Activated T-helper 1 cell treated with anti-CD3 and anti-CD28 coated beads, Interleukin-12 subunit alpha, Interleukin-12 subunit beta, Interleukin-2, Interleukin-4 antibody, amounts not matched to agents 30 ng/mL and 10 ng/mL and 1 ng/mL, durations not matched to agents 14 hours and 24 hours and 36 hours (primary cell): ENCODE measurements around the gene PLEKHO2. TPM values are rescaled to one million over a fixed set of nuclear protein-coding genes. Genes with fewer than 3 reads are reported as not detected.
"Not testable (repeated sequence)": the region's sequence is repeated elsewhere in the genome, so short reads cannot be mapped to it uniquely, and the experiment has no call there.

Experiments used
- DNase-seq: peaks from one replicate; pipeline ENCODE4 v3.0.0; 2021; ENCODE audit warnings: low spot score
- H3K27ac Mint-ChIP-seq: one replicate; pipeline ENCODE4 v1.8.0; 2021; ENCODE audit warnings: mild to moderate bottlenecking, mixed read lengths
- H3K27me3 Mint-ChIP-seq: one replicate; pipeline ENCODE4 v1.8.0; 2022; ENCODE audit warnings: mild to moderate bottlenecking, moderate library complexity, mixed read lengths; ENCODE audit not compliant: insufficient read depth
- H3K36me3 Mint-ChIP-seq: one replicate; pipeline ENCODE4 v1.8.0; 2021; ENCODE audit warnings: low read depth, mixed read lengths
- H3K4me1 Mint-ChIP-seq: one replicate; pipeline ENCODE4 v1.8.0; 2021; ENCODE audit warnings: low read depth, mixed read lengths
- H3K4me3 Mint-ChIP-seq: one replicate; pipeline ENCODE4 v1.8.0; 2021; ENCODE audit warnings: mild to moderate bottlenecking, moderate library complexity, mixed read lengths
- H3K9me3 Mint-ChIP-seq: one replicate; pipeline ENCODE4 v1.8.0; 2021; ENCODE audit warnings: mixed read lengths
- intact Hi-C: fragments of 100-400 bp; cut with micrococcal nuclease; formaldehyde crosslinking; loops from one replicate; pipeline ENCODE4 v1.15.1; 2024
- total RNA-seq: library from RNA; stranded (reverse); gene quantifications from 2 replicates; pipeline ENCODE4 v1.2.3, GENCODE V29; 2022

The PLEKHO2 gene
- total RNA-seq: 17.0 and 17.8 TPM in 2 replicates

GRCh38 chr15:64841344-64842095 lies at the start of gene PLEKHO2:
Gene PLEKHO2, plus strand, starts transcription at chr15:64841915. Its CDS starts 102 bp downstream, at chr15:64842017.
- Mint-ChIP-seq H3K4me1 (peaks cover 73% of the 10 kb centered on the region), H3K9me3 (no peaks in the 10 kb centered on the region), H3K27me3 (no peaks in the 10 kb centered on the region), H3K4me3 (peak within 1 kb of the TSS; percentile 92), H3K36me3 (peaks cover 4% of the 10 kb centered on the region), H3K27ac (peak within 1 kb of the TSS; percentile 91)
- intact Hi-C loops: loop anchor here (1.0 to 2.0 kb wide), 4 partner anchors 16 to 149 kb away; partner anchors contain the start of gene PIF1
- peak; percentile 90 for DNase-seq

GRCh38 chr15:64792282-64792681 lies 49.4 kb upstream of the PLEKHO2 start:
- no peaks in the 10 kb centered on the region for H3K9me3 Mint-ChIP-seq
- no peaks in the 10 kb centered on the region for H3K36me3 Mint-ChIP-seq
- no peak overlapping the region for H3K4me3 Mint-ChIP-seq
- H3K27ac Mint-ChIP-seq: no peak overlapping the region
- H3K4me1 Mint-ChIP-seq: no peaks in the 10 kb centered on the region
- DNase-seq: no peak
- H3K27me3 Mint-ChIP-seq: peaks cover 10% of the 10 kb centered on the region
- intact Hi-C loops: no loop called here

- H3K4me1 Mint-ChIP-seq, DNase-seq, H3K27me3 Mint-ChIP-seq, H3K4me3 Mint-ChIP-seq, H3K9me3 Mint-ChIP-seq, intact Hi-C loops, H3K27ac Mint-ChIP-seq, H3K36me3 Mint-ChIP-seq: not testable (repeated sequence)
These were observed 46.4 kb upstream of the PLEKHO2 start for GRCh38 chr15:64795299-64795698.

DNA sequence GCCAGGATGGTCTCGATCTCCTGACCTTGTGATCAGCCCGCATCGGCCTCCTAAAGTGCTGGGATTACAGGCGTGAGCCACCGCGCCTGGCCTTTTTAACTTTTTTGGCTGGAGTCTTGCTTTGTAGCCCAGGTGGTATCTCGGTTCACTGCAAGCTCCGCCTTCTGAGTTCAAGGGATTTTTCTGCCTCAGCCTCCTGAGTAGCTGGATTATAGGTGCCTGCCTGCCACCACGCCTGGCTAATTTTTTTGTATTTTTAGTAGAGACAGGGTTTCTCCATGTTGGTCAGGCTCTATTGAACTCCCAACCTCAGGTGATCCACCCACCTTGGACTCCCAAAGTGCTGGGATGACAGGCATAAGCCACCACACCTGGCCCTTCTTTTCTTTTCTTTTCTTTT lies 45.8 kb upstream of the PLEKHO2 start:
- H3K4me3 Mint-ChIP-seq, intact Hi-C loops: not testable (repeated sequence)

DNA sequence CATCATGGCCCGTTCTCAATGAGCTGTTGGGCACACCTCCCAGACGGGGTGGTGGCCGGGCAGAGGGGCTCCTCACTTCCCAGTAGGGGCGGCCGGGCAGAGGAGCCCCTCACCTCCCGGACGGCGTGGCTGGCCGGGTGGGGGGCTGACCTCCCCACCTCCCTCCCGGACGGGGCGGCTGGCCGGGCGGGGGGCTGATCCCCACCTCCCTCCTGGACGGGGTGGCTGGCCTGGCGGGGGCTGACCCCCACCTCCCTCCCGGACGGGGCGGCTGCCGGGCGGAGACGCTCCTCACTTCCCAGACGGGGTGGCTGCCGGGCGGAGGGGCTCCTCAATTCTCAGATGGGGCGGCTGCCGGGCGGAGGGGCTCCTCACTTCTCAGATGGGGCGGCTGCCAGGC lies 42.8 kb upstream of the PLEKHO2 start:
- H3K36me3 Mint-ChIP-seq, H3K4me3 Mint-ChIP-seq, H3K4me1 Mint-ChIP-seq, H3K27me3 Mint-ChIP-seq, intact Hi-C loops, DNase-seq, H3K27ac Mint-ChIP-seq, H3K9me3 Mint-ChIP-seq: not testable (repeated sequence)

More for the DNA sequence above, 45.8 kb upstream of the PLEKHO2 start:
- not testable (repeated sequence) for H3K9me3 Mint-ChIP-seq, DNase-seq, H3K4me1 Mint-ChIP-seq, H3K27ac Mint-ChIP-seq, H3K27me3 Mint-ChIP-seq, H3K36me3 Mint-ChIP-seq

GRCh38 chr15:64800476-64800875 lies 41.2 kb upstream of the PLEKHO2 start:
- Mint-ChIP-seq H3K9me3 (no peaks in the 10 kb centered on the region), H3K4me3 (no peak overlapping the region), H3K36me3 (no peaks in the 10 kb centered on the region), H3K27me3 (peaks cover 5% of the 10 kb centered on the region), H3K27ac (no peak overlapping the region), H3K4me1 (no peaks in the 10 kb centered on the region)
- DNase-seq: no peak
- intact Hi-C loops: no loop called here

DNA sequence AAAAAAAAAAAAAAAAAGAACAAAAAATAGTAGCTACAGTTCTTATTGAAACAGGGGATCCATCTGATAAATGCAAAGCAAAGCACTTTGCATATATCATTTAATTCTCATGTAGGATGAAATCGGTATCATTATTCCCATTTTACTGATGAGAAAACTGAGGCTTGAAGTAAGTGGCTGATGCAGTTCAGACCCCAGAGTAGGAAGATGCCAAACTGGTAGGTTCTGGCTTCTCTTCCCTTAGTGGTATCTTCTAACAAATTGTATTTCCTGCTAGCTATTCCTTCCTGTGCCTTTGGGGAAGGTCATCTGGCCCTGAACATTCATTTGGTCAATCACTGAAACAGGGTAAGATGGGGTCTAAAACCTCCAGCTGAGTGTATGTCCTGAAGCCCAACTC lies 38.2 kb upstream of the PLEKHO2 start:
- no peak for DNase-seq
- Mint-ChIP-seq H3K36me3 (no peaks in the 10 kb centered on the region), H3K27ac (no peak overlapping the region), H3K9me3 (no peaks in the 10 kb centered on the region), H3K27me3 (peaks cover 7% of the 10 kb centered on the region), H3K4me3 (no peak overlapping the region), H3K4me1 (no peaks in the 10 kb centered on the region)
- intact Hi-C loops: no loop called here

DNA sequence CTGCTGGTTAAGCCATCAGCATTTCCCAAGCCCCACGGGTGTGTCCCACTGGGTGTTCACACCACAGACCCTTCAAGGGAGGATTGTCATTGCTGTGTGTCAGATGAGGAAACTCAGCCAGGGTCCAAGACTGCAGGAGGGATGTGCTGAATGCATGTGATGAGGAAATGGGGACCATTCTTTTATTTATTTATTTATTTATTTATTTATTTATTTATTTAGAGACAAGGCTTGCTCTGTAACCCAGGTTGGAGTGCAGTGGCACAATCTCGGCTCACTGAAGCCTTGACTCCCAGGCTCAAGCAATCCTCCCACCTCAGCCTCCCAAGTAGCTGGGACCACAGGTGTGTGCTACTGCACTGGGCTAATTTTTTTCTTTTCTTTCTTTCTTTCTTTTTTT lies 37.1 kb upstream of the PLEKHO2 start:
- Mint-ChIP-seq H3K27ac (no peak overlapping the region), H3K9me3 (no peaks in the 10 kb centered on the region), H3K4me1 (no peaks in the 10 kb centered on the region), H3K27me3 (peaks cover 7% of the 10 kb centered on the region), H3K4me3 (no peak overlapping the region), H3K36me3 (no peaks in the 10 kb centered on the region)
- intact Hi-C loops: no loop called here
- no peak for DNase-seq

DNA sequence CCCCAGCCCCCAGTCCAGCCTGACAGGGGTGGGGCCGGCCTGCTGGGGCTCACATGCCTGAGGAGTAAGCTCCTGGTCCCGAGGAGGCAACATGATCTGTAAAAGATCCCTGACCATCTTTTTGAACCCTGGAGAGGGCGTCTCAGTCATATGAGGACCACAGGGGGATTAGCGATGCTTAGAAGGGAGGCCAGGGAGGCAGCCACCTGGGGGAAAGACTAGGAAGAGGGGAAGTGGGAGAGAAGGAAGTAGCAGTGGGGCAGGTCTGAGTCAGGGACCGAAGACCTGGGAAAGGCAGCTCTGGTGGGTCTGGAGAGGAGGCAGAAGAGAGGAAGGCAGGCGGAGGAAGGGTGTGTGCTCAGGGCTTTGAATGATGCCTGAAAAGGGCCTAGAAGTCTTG lies 35.2 kb upstream of the PLEKHO2 start:
- H3K27ac Mint-ChIP-seq: no peak overlapping the region
- DNase-seq: no peak
- no peaks in the 10 kb centered on the region for H3K36me3 Mint-ChIP-seq
- H3K4me1 Mint-ChIP-seq: peaks cover 6% of the 10 kb centered on the region
- no peaks in the 10 kb centered on the region for H3K9me3 Mint-ChIP-seq
- no peak overlapping the region for H3K4me3 Mint-ChIP-seq
- H3K27me3 Mint-ChIP-seq: peaks cover 9% of the 10 kb centered on the region
- intact Hi-C loops: no loop called here

- Mint-ChIP-seq H3K27ac (no peak overlapping the region), H3K9me3 (no peaks in the 10 kb centered on the region), H3K4me3 (no peak overlapping the region), H3K27me3 (peaks cover 9% of the 10 kb centered on the region), H3K36me3 (no peaks in the 10 kb centered on the region), H3K4me1 (peaks cover 6% of the 10 kb centered on the region)
- intact Hi-C loops: no loop called here
- DNase-seq: no peak
These were observed 34.5 kb upstream of the PLEKHO2 start for GRCh38 chr15:64807051-64807749.

DNA sequence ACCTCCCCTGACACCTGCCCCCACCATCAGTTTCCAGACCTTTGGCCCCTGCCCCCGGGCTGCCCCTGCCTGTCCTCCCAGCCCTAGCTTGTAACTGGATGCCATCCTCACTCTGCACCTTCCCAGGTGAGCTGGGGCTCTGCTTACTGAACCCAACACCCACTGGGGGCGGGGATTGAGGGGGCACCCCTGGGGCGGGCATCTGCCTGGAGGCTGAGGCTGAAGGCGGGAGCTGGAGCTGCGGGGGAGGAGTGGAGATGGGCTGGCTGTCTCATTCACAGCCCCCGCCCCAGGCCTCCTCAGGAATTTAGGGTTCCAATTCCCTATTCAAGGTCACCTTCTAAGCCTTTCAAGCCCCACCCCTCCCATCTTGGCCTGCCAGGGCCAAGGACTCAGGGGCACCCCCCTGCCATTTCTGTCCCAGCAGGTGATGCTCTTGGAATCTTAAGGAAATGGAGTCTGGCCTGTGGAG lies 33.9 kb upstream of the PLEKHO2 start:
- intact Hi-C loops: no loop called here

DNA sequence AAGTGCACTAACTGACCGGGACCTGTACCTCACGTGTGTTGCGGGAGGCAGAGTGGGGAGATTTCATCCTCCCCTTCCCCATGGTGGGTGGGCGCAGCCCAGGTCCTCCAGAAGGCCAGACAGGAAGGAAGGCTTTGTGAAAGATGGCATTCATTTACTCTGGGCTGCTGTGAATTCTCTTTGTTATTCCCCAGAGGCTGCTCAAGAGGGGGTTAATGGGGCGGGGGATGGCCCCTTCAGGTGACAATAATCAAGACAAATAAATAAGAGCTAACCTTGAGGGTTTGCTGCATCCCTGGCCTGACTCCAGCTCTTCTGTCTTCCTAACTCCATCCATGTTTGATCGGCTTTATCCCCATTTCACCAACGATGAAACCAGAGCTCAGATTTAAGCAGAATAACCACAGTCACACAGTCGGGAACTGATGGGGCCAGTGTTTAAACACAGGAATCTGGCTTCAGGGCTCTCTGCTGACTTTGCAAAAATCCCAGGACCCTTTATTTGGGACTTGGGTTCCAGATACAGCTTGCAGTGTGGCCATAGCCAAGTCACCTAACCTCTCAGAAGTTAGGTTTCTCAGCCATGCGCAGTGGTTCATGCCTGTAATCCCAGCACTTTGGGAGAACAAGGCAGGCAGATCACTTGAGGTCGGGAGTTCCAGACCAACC lies 32.8 kb upstream of the PLEKHO2 start:
- Mint-ChIP-seq H3K27ac (no peak overlapping the region), H3K27me3 (peaks cover 9% of the 10 kb centered on the region), H3K36me3 (no peaks in the 10 kb centered on the region), H3K9me3 (no peaks in the 10 kb centered on the region), H3K4me1 (peaks cover 6% of the 10 kb centered on the region), H3K4me3 (no peak overlapping the region)
- no peak for DNase-seq
- intact Hi-C loops: no loop called here

More for the DNA sequence above, 33.9 kb upstream of the PLEKHO2 start:
- Mint-ChIP-seq H3K4me1 (peaks cover 6% of the 10 kb centered on the region), H3K36me3 (no peaks in the 10 kb centered on the region), H3K27ac (no peak overlapping the region), H3K27me3 (peaks cover 9% of the 10 kb centered on the region), H3K4me3 (no peak overlapping the region), H3K9me3 (no peaks in the 10 kb centered on the region)
- DNase-seq: no peak
